ENCODE measurements around the gene PDE4B. TPM values are rescaled to one million over a fixed set of nuclear protein-coding genes. Genes with fewer than 3 reads are reported as not detected.
"Not testable (repeated sequence)": the region's sequence is repeated elsewhere in the genome, so short reads cannot be mapped to it uniquely, and the experiment has no call there.

Gene PDE4B
- total RNA-seq, 2 donors from 2014 or later = 12.0 to 59.0 TPM

- intact Hi-C loops (cut with DNase I) = no loop called here
Observed at GRCh38 chr1:66296951-66297350, 504.3 kb downstream of the PDE4B start.

GRCh38 chr1:66298464-66298863 lies 505.8 kb downstream of the PDE4B start:
- intact Hi-C loops (cut with DNase I) = no loop called here
- ATAC-seq = no peak
- DNase-seq = no peak

More at GRCh38 chr1:66296951-66297350, 504.3 kb downstream of the PDE4B start:
- no peak for DNase-seq
- ATAC-seq = no peak

- intact Hi-C loops (cut with DNase I) = no loop called here
- DNase-seq = peak; percentile 43
- ATAC-seq = peak; percentile 59 to 69
Observed at GRCh38 chr1:66300280-66300971, 507.7 kb downstream of the PDE4B start.

GRCh38 chr1:66300972-66301451 lies 508.3 kb downstream of the PDE4B start:
- intact Hi-C loops (cut with DNase I) = no loop called here
- DNase-seq (no peak), ATAC-seq (peak; percentile 65 to 76)

GRCh38 chr1:66302184-66302742 lies 509.6 kb downstream of the PDE4B start:
- no peak for DNase-seq
- intact Hi-C loops (cut with DNase I) = no loop called here
- no peak for ATAC-seq

GRCh38 chr1:66302815-66303214 lies 510.1 kb downstream of the PDE4B start:
- DNase-seq = no peak
- intact Hi-C loops (cut with DNase I) = no loop called here
- no peak for ATAC-seq

GRCh38 chr1:66303646-66304045 lies 511.0 kb downstream of the PDE4B start:
- intact Hi-C loops (cut with DNase I) = no loop called here
- ATAC-seq (no peak), DNase-seq (no peak)

- intact Hi-C loops (cut with DNase I) = no loop called here
- DNase-seq (no peak), ATAC-seq (no peak)
Observed at GRCh38 chr1:66304128-66304527, 511.4 kb downstream of the PDE4B start.

- DNase-seq (no peak), ATAC-seq (no peak)
- intact Hi-C loops (cut with DNase I) = no loop called here
Observed at GRCh38 chr1:66305927-66306326, 513.2 kb downstream of the PDE4B start.

GRCh38 chr1:66309006-66309741 lies 516.5 kb downstream of the PDE4B start:
- DNase-seq = no peak

GRCh38 chr1:66311092-66311491 lies 518.4 kb downstream of the PDE4B start:
- intact Hi-C loops (cut with DNase I) = no loop called here
- peak in 1 of 2 donors; percentile 51 for ATAC-seq
- DNase-seq = no peak

More at GRCh38 chr1:66309006-66309741, 516.5 kb downstream of the PDE4B start:
- no peak for ATAC-seq
- intact Hi-C loops (cut with DNase I) = no loop called here

- no peak for DNase-seq
- ATAC-seq = no peak
- intact Hi-C loops (cut with DNase I) = no loop called here
Observed at GRCh38 chr1:66311628-66312027, 518.9 kb downstream of the PDE4B start.

- intact Hi-C loops (cut with DNase I) = no loop called here
- DNase-seq (no peak), ATAC-seq (no peak)
Observed at GRCh38 chr1:66312271-66312990, 519.7 kb downstream of the PDE4B start.

- ATAC-seq = no peak
- DNase-seq = no peak
- intact Hi-C loops (cut with DNase I) = no loop called here
Observed at GRCh38 chr1:66313429-66313828, 520.7 kb downstream of the PDE4B start.

GRCh38 chr1:66315671-66316070 lies 523.0 kb downstream of the PDE4B start:
- DNase-seq (no peak), ATAC-seq (peak in 1 of 2 donors; percentile 71)
- intact Hi-C loops (cut with DNase I) = no loop called here

GRCh38 chr1:66316464-66317247 lies 524.0 kb downstream of the PDE4B start:
- DNase-seq = no peak
- intact Hi-C loops (cut with DNase I) = no loop called here
- peak; percentile 90 to 91 for ATAC-seq

- intact Hi-C loops (cut with DNase I) = no loop called here
- DNase-seq (no peak), ATAC-seq (peak; percentile 9 to 22)
Observed at GRCh38 chr1:66317248-66317515, 524.5 kb downstream of the PDE4B start.

- DNase-seq = no peak
- intact Hi-C loops (cut with DNase I) = no loop called here
Observed at GRCh38 chr1:66320231-66320630, 527.5 kb downstream of the PDE4B start.

GRCh38 chr1:66322462-66322861 lies 529.8 kb downstream of the PDE4B start:
- DNase-seq; ATAC-seq; intact Hi-C loops (cut with DNase I): not testable (repeated sequence)

More at GRCh38 chr1:66320231-66320630, 527.5 kb downstream of the PDE4B start:
- no peak for ATAC-seq
